Testis (tissue), 3 donors: ENCODE data around the gene TMOD3. TPM values are rescaled to one million over a fixed set of nuclear protein-coding genes. Genes with fewer than 3 reads are reported as not detected.

Experiments
- DNase-seq: peaks from one replicate; pipeline ENCODE4 v3.0.0-alpha.2; 2019
- H3K27ac ChIP-seq, 2 donors: fragments of 200-600 bp; sonication (generic); one replicate each; pipeline ENCODE4 v1.5.1; 2019
- H3K27me3 ChIP-seq: fragments of 200-600 bp; sonication (generic); one replicate; pipeline ENCODE4 v1.5.1; 2019
- H3K36me3 ChIP-seq: fragments of 200-600 bp; sonication (generic); one replicate; pipeline ENCODE4 v1.5.1; 2017; ENCODE audit warnings: low read depth; ENCODE audit errors: missing control alignments
- H3K4me1 ChIP-seq: fragments of 200-600 bp; sonication (generic); one replicate; pipeline ENCODE4 v1.5.1; 2019
- H3K4me3 ChIP-seq, 2 donors: fragments of 200-600 bp; sonication (generic); one replicate each; pipeline ENCODE4 v1.5.1; 2017 to 2019
- H3K9me3 ChIP-seq: fragments of 200-600 bp; sonication (generic); one replicate; pipeline ENCODE4 v1.5.1; 2017
- CTCF ChIP-seq, 3 experiments: fragments of 450-650 bp in 2 of 3; fragments of 200-600 bp in 1 of 3; sonication (generic) in 1 of 3; IDR thresholded peaks; one replicate each; pipeline ENCODE4 v1.5.1; 2016 to 2019; ENCODE audit warnings: antibody characterized with exemption in 3 of 3, mild to moderate bottlenecking in 2 of 3, moderate library complexity in 1 of 3
- POLR2A ChIP-seq: fragments of 450-650 bp; IDR thresholded peaks from one replicate; pipeline ENCODE4 v1.6.1; 2017; ENCODE audit warnings: antibody characterized with exemption, mild to moderate bottlenecking, moderate library complexity
- WGBS, 2 donors: methylation state at CpG; one replicate each; pipeline ENCODE4 v1.1.5; 2018; 5-methylcytosine and 5-hydroxymethylcytosine counted together
- intact Hi-C: fragments of 100-400 bp; cut with DNase I; formaldehyde crosslinking; loops from one replicate; pipeline ENCODE4 v1.15.1; 2023; ENCODE audit warnings: low total_unique reads
- polyA plus RNA-seq: library from polyadenylated mRNA; stranded (reverse); fragments of 350-450 nt; fragmentation: Illumina TruSeq; extraction: RNeasy Lipid Tissue Mini Kit (QIAGEN cat#74804); gene quantifications from one replicate; pipeline ENCODE4 v1.2.3, GENCODE V29; 2014; ENCODE audit warnings: low read depth, low replicate concordance; ENCODE audit not compliant: insufficient read depth
- total RNA-seq, 2 donors: library from RNA; depleted of rRNA; stranded (reverse); fragments of >200 nt; gene quantifications; one replicate each; pipeline ENCODE4 v1.2.3, GENCODE V29; 2016

Gene TMOD3
- total and polyA plus RNA-seq, 3 donors from 2014 or later: 15.6 to 21.2 (median 16.6) TPM

GRCh38 chr15:51825698-51826097 lies 3.8 kb upstream of the TMOD3 start:
- intact Hi-C loops: no loop called here
- Histone ChIP-seq H3K27me3 (no peaks in the 10 kb centered on the region), H3K27ac (no peak overlapping the region), H3K9me3 (no peaks in the 10 kb centered on the region), H3K36me3 (no peaks in the 10 kb centered on the region), H3K4me1 (no peaks in the 10 kb centered on the region), H3K4me3 (no peak overlapping the region)
- WGBS, 2 donors: 80 to 87% methylated on average over 3 of the region's 3 CpGs
- TF ChIP-seq CTCF (IDR thresholded peaks at IDR 0.05): no peak
- no peak for TF ChIP-seq POLR2A
- DNase-seq: no peak

- no peak for DNase-seq
- Histone ChIP-seq H3K4me3 (peak overlapping the region; percentile 91 to 94), H3K27me3 (no peaks in the 10 kb centered on the region), H3K4me1 (peaks cover 9% of the 10 kb centered on the region), H3K36me3 (no peaks in the 10 kb centered on the region), H3K27ac (no peak overlapping the region), H3K9me3 (no peaks in the 10 kb centered on the region)
- TF ChIP-seq POLR2A (no peak), CTCF (IDR thresholded peaks at IDR 0.05) (no peak)
- intact Hi-C loops: no loop called here
- WGBS, 2 donors: 59 to 61% methylated on average over 9 of the region's 9 CpGs
Measured at GRCh38 chr15:51828621-51829375, 655 bp upstream of the TMOD3 start.

GRCh38 chr15:51830276-51830806 lies 888 bp downstream of the TMOD3 start:
- intact Hi-C loops: no loop called here
- Histone ChIP-seq H3K9me3 (no peaks in the 10 kb centered on the region), H3K36me3 (no peaks in the 10 kb centered on the region), H3K27ac (peak overlapping the region; percentile 81 to 87), H3K27me3 (no peaks in the 10 kb centered on the region), H3K4me1 (peaks cover 9% of the 10 kb centered on the region), H3K4me3 (peak overlapping the region; percentile 91 to 94)
- TF ChIP-seq POLR2A (no peak), CTCF (IDR thresholded peaks at IDR 0.05) (no peak)
- 0 to 1% methylated on average over 8 of the region's 8 CpGs for WGBS, 2 donors
- DNase-seq: peak; percentile 38

- intact Hi-C loops: no loop called here
- Histone ChIP-seq H3K27me3 (no peaks in the 10 kb centered on the region), H3K4me3 (no peak overlapping the region), H3K4me1 (peaks cover 13% of the 10 kb centered on the region), H3K36me3 (no peaks in the 10 kb centered on the region), H3K9me3 (no peaks in the 10 kb centered on the region), H3K27ac (no peak overlapping the region)
- WGBS, 2 donors: 84 to 93% methylated on average over 1 of the region's 1 CpG
- no peak for DNase-seq
- no peak for TF ChIP-seq POLR2A
- TF ChIP-seq CTCF (IDR thresholded peaks at IDR 0.05): no peak
Measured at GRCh38 chr15:51833772-51834171, 4.3 kb downstream of the TMOD3 start.
